Sigmoid colon (tissue), 4 donors: ENCODE measurements around the gene KIAA1549.

Experiments used
- CTCF ChIP-seq, 4 experiments: fragments of 450-650 bp in 3 of 4; fragments of 200-600 bp in 1 of 4; IDR thresholded peaks; one replicate each; pipeline ENCODE4 v1.5.1; 2016 to 2019; ENCODE audit warnings: antibody characterized with exemption in 4 of 4, mild to moderate bottlenecking in 3 of 4, moderate library complexity in 2 of 4
- EP300 ChIP-seq, 4 donors: sonication (generic); formaldehyde crosslinking; IDR thresholded peaks; one replicate each; pipeline ENCODE4 v1.6.1; 2017; ENCODE audit warnings: antibody characterized with exemption in 4 of 4
- POLR2A ChIP-seq, 2 donors: fragments of 450-650 bp; IDR thresholded peaks; one replicate each; pipeline ENCODE4 v1.6.1; 2016; ENCODE audit warnings: antibody characterized with exemption in 2 of 2, mild to moderate bottlenecking in 2 of 2, moderate library complexity in 2 of 2

DNA sequence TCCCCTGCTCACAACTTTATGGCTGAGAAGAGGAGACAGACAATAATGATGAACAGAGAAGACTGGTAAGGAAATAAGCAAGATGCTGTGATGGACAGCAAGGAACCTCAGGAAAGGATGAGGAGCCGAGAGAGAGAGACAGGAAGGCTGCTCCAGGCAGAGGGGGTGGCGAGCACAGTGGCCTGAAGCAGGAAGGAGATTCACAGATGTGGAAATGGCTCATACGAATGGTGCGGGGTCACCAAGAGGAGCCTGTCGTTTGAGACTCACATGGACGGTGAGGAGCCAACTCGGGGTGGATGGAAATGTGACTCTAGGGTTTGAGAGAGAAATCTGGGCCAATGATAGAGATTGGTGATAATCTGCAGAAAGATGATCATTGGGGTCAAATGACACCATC, 43.7 kb downstream of the KIAA1549 start:
- no peak for TF ChIP-seq CTCF (IDR thresholded peaks at IDR 0.05)
- no peak for TF ChIP-seq EP300 (IDR thresholded peaks at IDR 0.05)
- TF ChIP-seq POLR2A (IDR thresholded peaks at IDR 0.05): no peak
